DND-41 (cell line): ENCODE data around the gene ZNF629.

ENCODE experiments used
- CTCF ChIP-seq: IDR thresholded peaks from 2 replicates; pipeline ENCODE4 v1.5.1; 2012; ENCODE audit warnings: borderline replicate concordance, low read length, moderate library complexity, mild to moderate bottlenecking; ENCODE audit not compliant: poor library complexity, severe bottlenecking; ENCODE audit errors: extremely low read depth
- EZH2 ChIP-seq: IDR thresholded peaks from 3 replicates; pipeline ENCODE4 v1.6.1; 2012; ENCODE audit warnings: borderline replicate concordance, low read depth, mild to moderate bottlenecking, moderate library complexity, low read length, inconsistent platforms; ENCODE audit not compliant: severe bottlenecking

GRCh38 chr16:30768583-30769181 lies 18.3 kb downstream of the ZNF629 start:
- no peak for TF ChIP-seq CTCF
- no peak for TF ChIP-seq EZH2
